G401.6 (cell line): ENCODE data around the gene TUBGCP5.
"Not testable (repeated sequence)": the region's sequence is repeated elsewhere in the genome, so short reads cannot be mapped to it uniquely, and the experiment has no call there.

ENCODE experiments used
- FAIRE-seq: peaks from 2 replicates; lab custom pipeline; 2012; peaks lifted over from hg19 to GRCh38; lab: Jason Lieb, UNC

Gene TUBGCP5

GRCh38 chr15:23039143-23039916 is at the start of gene TUBGCP5:
TSS of gene TUBGCP5 (minus strand) at chr15:23039569. CDS start at chr15:23039543, 26 bp downstream.
- FAIRE-seq = no peak

- no peak for FAIRE-seq
These were observed 43.7 kb upstream of the TUBGCP5 start for GRCh38 chr15:23083115-23083514.

GRCh38 chr15:23081996-23082737 is 42.8 kb upstream of the TUBGCP5 start:
- not testable (repeated sequence) for FAIRE-seq

GRCh38 chr15:23081271-23081670 is 41.9 kb upstream of the TUBGCP5 start:
- no peak for FAIRE-seq

GRCh38 chr15:23079766-23080165 is 40.4 kb upstream of the TUBGCP5 start:
- FAIRE-seq = no peak

- no peak for FAIRE-seq
These were observed 36.6 kb upstream of the TUBGCP5 start for GRCh38 chr15:23075927-23076326.

- FAIRE-seq = no peak
These were observed 35.3 kb upstream of the TUBGCP5 start for GRCh38 chr15:23074684-23075083.

- FAIRE-seq = no peak
These were observed 34.7 kb upstream of the TUBGCP5 start for GRCh38 chr15:23073890-23074646.

- no peak for FAIRE-seq
These were observed 33.3 kb upstream of the TUBGCP5 start for GRCh38 chr15:23072633-23073032.

- FAIRE-seq = no peak
These were observed 30.3 kb upstream of the TUBGCP5 start for GRCh38 chr15:23069496-23070166.

GRCh38 chr15:23067416-23067815 is 28.0 kb upstream of the TUBGCP5 start:
- no peak for FAIRE-seq

GRCh38 chr15:23065836-23066235 is 26.5 kb upstream of the TUBGCP5 start:
- FAIRE-seq = no peak

- FAIRE-seq = no peak
These were observed 24.8 kb upstream of the TUBGCP5 start for GRCh38 chr15:23064156-23064555.

GRCh38 chr15:23057707-23058106 is 18.3 kb upstream of the TUBGCP5 start:
- no peak for FAIRE-seq

- no peak for FAIRE-seq
These were observed 15.9 kb upstream of the TUBGCP5 start for GRCh38 chr15:23055316-23055715.

- FAIRE-seq = no peak
These were observed 13.2 kb upstream of the TUBGCP5 start for GRCh38 chr15:23052522-23052921.

- FAIRE-seq = no peak
These were observed 11.3 kb upstream of the TUBGCP5 start for GRCh38 chr15:23050708-23051107.

- FAIRE-seq = no peak
These were observed 10.7 kb upstream of the TUBGCP5 start for GRCh38 chr15:23049984-23050628.

GRCh38 chr15:23048572-23049282 is 9.4 kb upstream of the TUBGCP5 start:
- not testable (repeated sequence) for FAIRE-seq

- FAIRE-seq = not testable (repeated sequence)
These were observed 4.6 kb upstream of the TUBGCP5 start for GRCh38 chr15:23043987-23044386.

- FAIRE-seq = not testable (repeated sequence)
These were observed 4.2 kb upstream of the TUBGCP5 start for GRCh38 chr15:23043535-23043934.
